ENCODE measurements around the gene GABRG3. TPM values are rescaled to one million over a fixed set of nuclear protein-coding genes. Genes with fewer than 3 reads are reported as not detected.

Gene GABRG3
- total RNA-seq, 4 donors from 2014 or later = 0.97 to 3.9 (median 3.6) TPM; not detected in 1

GRCh38 chr15:27541581-27541980, 570.6 kb downstream of the GABRG3 start:
- Histone ChIP-seq H3K27ac (no peak overlapping the region), H3K27me3 (no peaks in the 10 kb centered on the region), H3K4me1 (no peaks in the 10 kb centered on the region), H3K4me3 (no peak overlapping the region), H3K36me3 (no peaks in the 10 kb centered on the region), H3K9me3 (no peaks in the 10 kb centered on the region)
- no peak for DNase-seq (ENCODE audit: low spot score in 2 of 2)
- TF ChIP-seq CTCF (IDR thresholded peaks at IDR 0.05) (no peak), POLR2AphosphoS5 (IDR thresholded peaks at IDR 0.05) (no peak), EP300 (IDR thresholded peaks at IDR 0.05) (no peak), POLR2A (IDR thresholded peaks at IDR 0.05) (no peak)
- 97% methylated on average over 27 of the region's 40 CpGs for WGBS

GRCh38 chr15:27545494-27546255, 574.7 kb downstream of the GABRG3 start:
- Histone ChIP-seq H3K9me3 (no peaks in the 10 kb centered on the region), H3K36me3 (no peaks in the 10 kb centered on the region), H3K27me3 (no peaks in the 10 kb centered on the region), H3K27ac (no peak overlapping the region), H3K4me1 (no peaks in the 10 kb centered on the region), H3K4me3 (no peak overlapping the region)
- WGBS = 80% methylated on average over 8 of the region's 8 CpGs
- TF ChIP-seq POLR2A (IDR thresholded peaks at IDR 0.05) (no peak), POLR2AphosphoS5 (IDR thresholded peaks at IDR 0.05) (no peak), EP300 (IDR thresholded peaks at IDR 0.05) (no peak), CTCF (IDR thresholded peaks at IDR 0.05) (no peak)
- DNase-seq (ENCODE audit: low spot score in 2 of 2) = no peak

- Histone ChIP-seq H3K27me3 (no peaks in the 10 kb centered on the region), H3K27ac (no peak overlapping the region), H3K4me1 (no peaks in the 10 kb centered on the region), H3K9me3 (no peaks in the 10 kb centered on the region), H3K4me3 (no peak overlapping the region), H3K36me3 (no peaks in the 10 kb centered on the region)
- no peak for TF ChIP-seq POLR2A (IDR thresholded peaks at IDR 0.05)
- no peak for TF ChIP-seq CTCF (IDR thresholded peaks at IDR 0.05)
- TF ChIP-seq POLR2AphosphoS5 (IDR thresholded peaks at IDR 0.05) = no peak
- TF ChIP-seq EP300 (IDR thresholded peaks at IDR 0.05) = no peak
- WGBS = 40% methylated on average over 4 of the region's 4 CpGs
- DNase-seq (ENCODE audit: low spot score in 2 of 2) = no peak
Measured at GRCh38 chr15:27549746-27550145, 578.8 kb downstream of the GABRG3 start.

- H3K36me3 ChIP-seq = no peaks in the 10 kb centered on the region
- no peak for DNase-seq (ENCODE audit: low spot score in 2 of 2)
- H3K4me3 ChIP-seq = no peak overlapping the region
- H3K4me1 ChIP-seq = no peaks in the 10 kb centered on the region
- TF ChIP-seq POLR2AphosphoS5 (IDR thresholded peaks at IDR 0.05) (no peak), EP300 (IDR thresholded peaks at IDR 0.05) (no peak), POLR2A (IDR thresholded peaks at IDR 0.05) (no peak), CTCF (IDR thresholded peaks at IDR 0.05) (no peak)
- H3K27me3 ChIP-seq = no peaks in the 10 kb centered on the region
- no peak overlapping the region for H3K27ac ChIP-seq
- H3K9me3 ChIP-seq = no peaks in the 10 kb centered on the region
- WGBS = 60% methylated on average over 6 of the region's 6 CpGs
Measured at GRCh38 chr15:27550635-27551034, 579.7 kb downstream of the GABRG3 start.

- no peak for TF ChIP-seq EP300 (IDR thresholded peaks at IDR 0.05)
- no peak for TF ChIP-seq CTCF (IDR thresholded peaks at IDR 0.05)
- no peak for TF ChIP-seq POLR2AphosphoS5 (IDR thresholded peaks at IDR 0.05)
- TF ChIP-seq POLR2A (IDR thresholded peaks at IDR 0.05) = no peak
- no peak for DNase-seq (ENCODE audit: low spot score in 2 of 2)
- no peaks in the 10 kb centered on the region for H3K36me3 ChIP-seq
- H3K27me3 ChIP-seq = no peaks in the 10 kb centered on the region
- no peaks in the 10 kb centered on the region for H3K4me1 ChIP-seq
- no peak overlapping the region for H3K4me3 ChIP-seq
- no peak overlapping the region for H3K27ac ChIP-seq
- H3K9me3 ChIP-seq = no peaks in the 10 kb centered on the region
Measured at GRCh38 chr15:27561816-27562215, 590.8 kb downstream of the GABRG3 start.
